ELF-1 (cell line): ENCODE data around the gene RPP38.

ENCODE experiments used
- DNase-seq: peaks from one replicate; pipeline ENCODE4 v3.0.0-alpha.2; 2016; ENCODE audit warnings: low read depth, low spot score

RPP38 gene

DNA sequence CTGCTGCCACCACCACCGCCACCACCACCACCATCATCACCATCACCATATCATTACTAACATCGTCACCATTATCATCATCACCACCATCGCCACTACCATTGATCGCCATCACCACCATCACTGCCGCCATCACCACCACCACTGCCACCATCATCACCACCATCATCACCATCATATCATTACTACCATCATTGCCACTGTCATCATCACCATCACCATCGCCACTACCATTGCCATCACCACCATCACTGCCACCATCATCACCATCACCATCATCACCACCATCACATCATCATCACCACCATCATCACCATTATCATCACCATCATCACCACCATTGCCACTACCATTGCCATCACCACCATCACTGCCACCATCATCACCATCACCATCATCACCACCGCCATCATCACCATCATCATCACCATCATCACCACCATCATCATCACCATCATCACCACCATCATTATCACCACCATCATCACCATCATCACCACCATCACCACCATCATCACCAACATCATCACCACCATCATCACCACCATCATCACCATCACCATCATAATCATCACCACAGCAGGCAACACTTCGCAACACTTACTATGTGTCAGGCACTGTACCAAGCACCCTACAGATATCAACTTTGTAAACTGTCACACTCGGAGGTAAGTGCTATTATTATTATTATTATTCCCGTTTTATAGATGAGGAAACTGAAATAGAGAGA is 52.1 kb downstream of the RPP38 start:
- no peak for DNase-seq

DNA sequence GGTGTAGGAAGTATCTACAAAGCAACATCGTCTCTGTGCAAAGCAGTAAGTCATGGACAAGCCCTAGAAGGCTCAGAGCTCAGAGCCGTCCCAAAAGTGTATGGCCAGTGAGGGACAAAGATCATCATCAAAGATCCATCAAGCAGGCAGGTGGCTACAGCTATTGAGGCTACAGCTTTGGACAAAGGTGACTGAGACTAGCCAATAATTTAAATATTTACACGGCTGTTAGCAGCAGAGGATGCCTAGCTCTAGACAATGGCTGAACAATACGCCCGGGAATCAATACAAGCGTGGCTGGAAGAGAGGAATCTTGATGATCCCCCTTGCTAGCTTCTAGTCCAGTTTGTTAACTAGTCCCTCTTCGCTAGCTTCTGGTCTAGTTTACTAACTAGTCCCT is 53.4 kb downstream of the RPP38 start:
- DNase-seq = no peak

DNA sequence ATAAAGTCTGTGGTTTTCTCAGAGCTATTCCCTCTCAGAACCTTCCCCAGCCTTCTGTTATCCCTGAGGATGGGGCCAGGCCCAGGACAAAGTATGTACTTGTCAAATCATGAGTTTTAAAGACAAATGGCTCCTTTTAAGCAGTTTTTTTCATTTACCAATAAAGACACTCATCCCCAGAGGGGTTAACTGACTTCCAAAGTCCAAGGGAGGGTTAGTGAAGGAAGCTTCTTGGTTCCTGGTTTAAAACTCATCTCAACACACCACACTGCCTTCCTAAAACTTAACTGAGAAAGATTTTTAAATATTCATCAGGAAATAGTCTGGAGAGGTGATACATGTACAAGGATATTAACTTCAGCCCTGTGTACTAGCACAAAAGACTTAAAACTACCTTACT is 55.4 kb downstream of the RPP38 start:
- no peak for DNase-seq
